Erythroblast (primary cell): Measurements from ENCODE around the gene PLXNB2.

ENCODE experiments used
- DNase-seq, 2 experiments: peaks; one replicate each; lab custom pipeline; 2025; lab: John Stamatoyannopoulos, UW
- GATA1 ChIP-seq: IDR thresholded peaks from 2 replicates; pipeline ENCODE4 v1.6.1; 2011; ENCODE audit warnings: low read depth, mild to moderate bottlenecking, control low read depth, low read length, moderate library complexity
- POLR2A ChIP-seq: IDR thresholded peaks from 2 replicates; pipeline ENCODE4 v1.6.1; 2011; ENCODE audit warnings: mild to moderate bottlenecking, low read length

Gene PLXNB2

DNA sequence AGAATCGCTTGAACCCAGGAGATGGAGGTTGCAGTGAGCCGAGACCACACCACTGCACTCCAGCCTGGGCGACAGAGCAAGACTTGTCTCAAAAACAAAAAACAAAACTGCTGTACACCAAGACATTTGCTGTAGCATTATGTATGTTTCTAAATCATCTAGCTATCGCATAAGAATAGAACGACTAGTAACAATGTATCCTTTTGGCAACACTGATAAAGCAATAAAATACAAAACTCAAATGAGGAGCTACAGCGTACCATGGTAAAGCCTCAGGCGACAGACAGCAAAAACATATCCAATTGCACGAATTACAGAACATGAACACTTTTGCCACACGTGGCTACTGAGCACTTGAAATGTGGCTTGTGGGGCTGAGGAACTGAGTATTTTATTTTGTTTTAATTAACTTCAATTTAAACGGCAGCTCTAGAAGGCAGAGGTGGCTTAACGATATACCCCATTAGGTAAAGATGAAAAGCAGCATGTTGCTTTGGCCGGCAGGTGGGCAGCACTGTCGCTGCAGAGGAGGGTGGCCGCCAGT is 65.0 kb downstream of the PLXNB2 start:
- TF ChIP-seq POLR2A (no peak), GATA1 (no peak)
- DNase-seq = no peak

DNA sequence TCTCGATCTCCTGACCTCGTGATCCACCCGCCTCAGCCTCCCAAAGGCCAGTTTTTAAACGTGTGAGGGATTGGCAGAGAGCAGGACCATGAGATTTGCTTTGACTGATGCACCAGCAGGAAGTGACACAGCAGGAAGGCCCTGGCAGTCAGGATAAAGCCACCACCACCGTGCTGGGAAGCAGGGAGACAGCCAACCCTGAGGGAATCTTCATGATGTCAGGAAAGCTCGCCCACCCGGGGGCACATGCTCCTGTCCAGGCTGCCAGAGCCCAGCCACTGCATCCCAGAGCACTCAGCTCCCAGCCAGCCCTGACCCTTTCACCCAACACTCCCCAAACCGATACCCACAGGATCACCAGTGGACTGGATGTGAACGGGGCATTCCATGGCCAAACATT is 68.7 kb downstream of the PLXNB2 start:
- DNase-seq = no peak
- TF ChIP-seq GATA1 (no peak), POLR2A (no peak)

- TF ChIP-seq POLR2A = no peak
- no peak for TF ChIP-seq GATA1
- peak; percentile 24 to 44 for DNase-seq
These were observed 70.6 kb downstream of the PLXNB2 start for GRCh38 chr22:50236731-50237409.

- no peak for DNase-seq
- no peak for TF ChIP-seq GATA1
- TF ChIP-seq POLR2A = no peak
These were observed 74.2 kb downstream of the PLXNB2 start for GRCh38 chr22:50233223-50233622.

DNA sequence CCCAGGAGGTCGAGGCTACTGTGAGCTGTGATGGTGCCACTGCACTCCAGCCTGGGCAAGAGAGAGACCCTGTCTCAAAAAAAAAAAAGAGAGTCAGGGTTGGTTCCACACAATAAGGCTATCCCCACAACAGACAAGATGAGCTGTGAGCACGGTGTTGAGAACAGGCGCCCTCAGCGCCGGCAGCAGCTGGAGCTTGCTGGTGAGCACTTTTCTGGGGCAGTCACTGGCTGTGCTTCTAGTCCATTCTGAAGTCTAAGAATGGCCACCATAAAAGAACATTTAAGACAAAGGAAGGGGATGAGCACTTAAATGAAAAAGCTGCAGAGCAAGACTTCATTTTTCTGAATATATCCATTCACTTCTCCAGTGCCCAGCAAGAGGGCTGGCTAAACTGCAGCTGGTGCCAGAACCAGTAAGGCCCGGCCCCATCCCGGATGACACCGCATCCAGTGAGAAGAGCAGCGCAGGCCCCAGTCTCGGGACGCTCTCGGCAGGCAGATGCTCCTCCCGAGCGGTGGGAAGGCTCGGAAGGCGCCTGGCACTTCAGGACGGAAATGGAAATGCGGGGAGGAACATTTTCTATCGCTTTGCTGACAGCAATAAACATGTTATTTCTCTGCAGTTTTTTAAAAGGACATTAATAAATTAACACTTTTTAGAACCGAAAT is 74.8 kb downstream of the PLXNB2 start:
- TF ChIP-seq POLR2A (no peak), GATA1 (no peak)
- DNase-seq = no peak

DNA sequence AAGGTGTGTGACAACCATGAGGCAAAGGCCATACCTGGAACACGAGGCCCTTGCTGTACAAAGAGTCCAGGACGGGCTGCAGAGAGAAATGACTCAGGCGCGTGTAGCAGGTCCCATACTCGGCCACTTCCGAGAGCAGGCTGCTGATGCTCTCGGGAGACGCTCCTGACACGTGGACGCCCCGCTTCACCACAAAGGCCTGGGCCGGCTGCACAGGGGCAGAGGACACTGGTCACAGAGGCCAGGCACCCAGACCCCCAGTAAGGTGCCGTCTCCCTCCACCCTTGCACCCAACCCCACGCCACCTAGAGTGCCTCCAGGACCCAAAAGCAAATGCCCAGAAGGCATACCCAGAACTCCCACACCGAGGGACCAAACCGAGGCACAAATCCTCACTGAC is 78.1 kb downstream of the PLXNB2 start:
- TF ChIP-seq GATA1 (no peak), POLR2A (no peak)
- no peak for DNase-seq

DNA sequence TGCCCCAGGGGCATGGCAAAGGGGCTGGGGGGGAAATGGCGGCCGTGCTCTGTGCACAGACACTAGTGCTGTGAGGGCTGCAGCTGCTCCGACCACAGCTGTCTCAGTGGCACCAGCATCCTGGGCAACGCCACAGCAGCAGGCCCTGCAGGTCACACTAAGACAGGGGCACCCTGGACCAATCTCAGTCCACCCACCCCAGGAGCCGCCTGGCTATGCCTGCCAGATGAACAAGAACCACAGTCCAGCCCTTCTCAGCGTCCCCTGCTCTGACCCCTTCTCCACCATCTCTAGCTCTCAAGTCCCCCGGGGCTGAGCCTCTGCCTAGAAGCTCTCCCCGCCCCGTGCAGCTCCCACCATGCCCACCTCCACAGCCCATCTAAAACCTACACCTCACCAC is 79.1 kb downstream of the PLXNB2 start:
- DNase-seq = no peak
- TF ChIP-seq POLR2A (no peak), GATA1 (no peak)

- DNase-seq = no peak
- TF ChIP-seq POLR2A = no peak
- no peak for TF ChIP-seq GATA1
These were observed 79.7 kb downstream of the PLXNB2 start for GRCh38 chr22:50227579-50228215.

DNA sequence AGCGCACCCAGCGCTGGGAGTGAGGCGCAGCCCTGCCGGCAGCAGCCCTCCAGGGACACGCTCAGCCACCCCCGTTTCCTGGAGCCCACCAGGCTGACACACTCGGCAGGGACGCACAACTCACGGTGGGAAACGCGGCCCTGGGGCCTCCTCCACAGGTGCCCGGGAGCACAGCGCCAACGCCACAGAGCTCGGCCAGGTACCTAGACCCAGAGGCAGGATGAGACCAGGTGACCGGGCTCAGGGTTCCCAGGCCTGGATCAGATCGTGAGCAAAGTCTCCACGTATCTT is 80.6 kb downstream of the PLXNB2 start:
- TF ChIP-seq POLR2A (no peak), GATA1 (no peak)
- no peak for DNase-seq

- TF ChIP-seq GATA1 = no peak
- no peak for TF ChIP-seq POLR2A
- DNase-seq = no peak
These were observed 81.2 kb downstream of the PLXNB2 start for GRCh38 chr22:50226063-50226874.

DNA sequence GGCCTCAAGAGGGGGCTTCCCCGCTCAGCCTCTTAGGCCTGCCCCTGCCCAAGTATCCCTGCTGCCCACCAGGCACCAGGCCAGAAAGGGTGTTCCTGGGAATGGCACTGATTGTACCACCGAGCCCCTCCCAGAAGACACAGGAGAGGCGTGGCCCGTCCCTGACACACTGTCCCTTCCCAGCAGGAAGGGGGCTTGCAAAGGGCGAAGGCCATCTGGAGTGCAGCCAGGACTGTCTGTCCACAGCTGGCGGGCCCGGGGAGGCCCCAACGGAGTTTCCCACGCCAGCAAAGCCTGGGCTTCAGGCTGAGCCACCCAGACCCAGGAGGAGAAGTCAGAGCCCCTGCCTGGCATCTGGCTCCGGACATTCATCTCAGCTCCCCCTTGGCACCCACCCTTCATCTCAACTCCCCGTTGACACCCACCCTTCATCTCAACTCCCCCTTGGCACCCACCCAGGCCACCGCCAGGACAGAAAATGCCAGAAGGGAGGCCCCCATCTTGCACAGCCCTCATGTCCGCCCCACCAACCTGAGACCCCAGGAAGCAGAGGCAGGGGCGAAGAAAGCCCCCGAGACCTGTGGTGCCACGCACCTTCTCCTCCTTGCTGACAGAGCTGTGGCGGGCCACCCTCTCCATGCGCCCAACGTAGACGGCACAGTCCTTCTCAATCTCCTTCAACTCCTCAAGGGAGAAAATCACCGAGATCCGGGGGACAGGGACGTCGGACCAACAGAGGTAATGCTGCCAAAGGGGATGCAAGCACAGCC is 82.1 kb downstream of the PLXNB2 start:
- no peak for DNase-seq
- TF ChIP-seq POLR2A (no peak), GATA1 (no peak)
